LNCAP (cell line): Measurements from ENCODE around the gene PRRC1.

ENCODE experiments used
- CTCF ChIP-seq: fragments of 450-650 bp; IDR thresholded peaks from 2 replicates; pipeline ENCODE4 v1.5.1; 2017; ENCODE audit warnings: mild to moderate bottlenecking

Gene PRRC1

GRCh38 chr5:127596501-127596900, 79.1 kb downstream of the PRRC1 start:
- TF ChIP-seq CTCF = no peak

- TF ChIP-seq CTCF = no peak
Measured at GRCh38 chr5:127599320-127599719, 81.9 kb downstream of the PRRC1 start.

- no peak for TF ChIP-seq CTCF
Measured at GRCh38 chr5:127599847-127600246, 82.4 kb downstream of the PRRC1 start.

- no peak for TF ChIP-seq CTCF
Measured at GRCh38 chr5:127601111-127601510, 83.7 kb downstream of the PRRC1 start.

GRCh38 chr5:127601601-127602000, 84.2 kb downstream of the PRRC1 start:
- no peak for TF ChIP-seq CTCF

- TF ChIP-seq CTCF = no peak
Measured at GRCh38 chr5:127602481-127602880, 85.0 kb downstream of the PRRC1 start.

GRCh38 chr5:127602896-127603844, 85.7 kb downstream of the PRRC1 start:
- TF ChIP-seq CTCF = no peak
